ENCODE measurements around the gene PPP2R1A.
"Not testable (repeated sequence)": the region's sequence is repeated elsewhere in the genome, so short reads cannot be mapped to it uniquely, and the experiment has no call there.

The PPP2R1A gene

DNA sequence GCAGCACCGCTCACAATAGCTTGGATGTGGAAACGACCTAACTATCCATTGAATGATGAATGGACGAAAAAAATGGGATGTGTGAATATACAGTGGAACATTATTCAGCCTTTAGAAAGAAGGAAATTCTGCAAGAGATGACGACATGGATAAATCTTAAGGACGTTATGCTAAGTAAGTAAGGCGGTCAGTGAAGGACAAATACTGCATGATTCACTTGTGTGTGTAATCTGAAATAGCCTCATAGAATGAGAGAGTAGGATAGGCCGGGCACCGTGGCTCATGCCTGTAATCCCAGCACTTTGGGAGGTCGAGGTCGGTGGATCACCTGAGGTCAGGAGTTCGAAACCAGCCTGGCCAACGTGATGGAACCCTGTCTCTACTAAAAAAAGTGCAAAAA is 54.2 kb downstream of the PPP2R1A start:
- DNase-seq (ENCODE audit: low spot score) = no peak

DNA sequence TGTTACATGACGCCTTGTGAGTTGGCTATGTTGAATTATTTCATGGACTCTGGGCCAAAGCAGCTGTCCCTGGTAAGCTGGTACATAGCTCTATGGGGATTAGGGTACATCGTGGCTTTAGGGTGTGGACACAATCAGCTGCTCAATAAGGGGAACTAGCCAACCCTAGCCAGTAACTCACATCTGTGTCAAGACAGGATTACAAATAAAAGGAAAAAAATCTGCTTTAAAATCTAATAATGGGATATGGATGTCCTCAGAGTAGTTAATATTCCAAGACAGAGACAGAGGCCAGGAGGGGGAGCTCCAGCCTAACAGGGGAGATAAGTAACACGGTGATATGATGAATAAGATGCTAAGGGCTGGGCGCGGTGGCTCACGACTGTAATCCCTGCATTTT is 58.4 kb downstream of the PPP2R1A start:
- peak; percentile 48 for DNase-seq (ENCODE audit: low spot score)

- no peak for DNase-seq (ENCODE audit: low spot score)
Observed at GRCh38 chr19:52258426-52258825, 68.6 kb downstream of the PPP2R1A start.

DNA sequence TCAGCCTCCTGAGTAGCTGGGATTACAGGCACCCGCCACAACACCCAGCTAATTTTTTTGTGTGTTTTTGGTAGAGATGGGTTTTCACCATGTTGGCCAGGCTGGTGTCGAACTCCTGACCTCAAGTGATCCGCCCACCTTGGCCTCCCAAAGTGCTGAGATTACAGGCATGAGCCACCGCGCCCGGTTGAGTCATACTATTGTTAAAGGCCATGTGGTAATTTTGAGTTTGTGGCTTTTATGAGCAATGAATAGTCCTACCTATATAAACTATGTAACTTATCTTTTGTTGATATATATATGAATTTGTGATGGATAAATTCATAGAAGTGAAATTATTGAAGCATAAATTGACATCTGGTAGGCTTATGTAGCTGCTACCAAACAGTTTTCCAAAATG is 75.7 kb downstream of the PPP2R1A start:
- not testable (repeated sequence) for DNase-seq (ENCODE audit: low spot score)

DNA sequence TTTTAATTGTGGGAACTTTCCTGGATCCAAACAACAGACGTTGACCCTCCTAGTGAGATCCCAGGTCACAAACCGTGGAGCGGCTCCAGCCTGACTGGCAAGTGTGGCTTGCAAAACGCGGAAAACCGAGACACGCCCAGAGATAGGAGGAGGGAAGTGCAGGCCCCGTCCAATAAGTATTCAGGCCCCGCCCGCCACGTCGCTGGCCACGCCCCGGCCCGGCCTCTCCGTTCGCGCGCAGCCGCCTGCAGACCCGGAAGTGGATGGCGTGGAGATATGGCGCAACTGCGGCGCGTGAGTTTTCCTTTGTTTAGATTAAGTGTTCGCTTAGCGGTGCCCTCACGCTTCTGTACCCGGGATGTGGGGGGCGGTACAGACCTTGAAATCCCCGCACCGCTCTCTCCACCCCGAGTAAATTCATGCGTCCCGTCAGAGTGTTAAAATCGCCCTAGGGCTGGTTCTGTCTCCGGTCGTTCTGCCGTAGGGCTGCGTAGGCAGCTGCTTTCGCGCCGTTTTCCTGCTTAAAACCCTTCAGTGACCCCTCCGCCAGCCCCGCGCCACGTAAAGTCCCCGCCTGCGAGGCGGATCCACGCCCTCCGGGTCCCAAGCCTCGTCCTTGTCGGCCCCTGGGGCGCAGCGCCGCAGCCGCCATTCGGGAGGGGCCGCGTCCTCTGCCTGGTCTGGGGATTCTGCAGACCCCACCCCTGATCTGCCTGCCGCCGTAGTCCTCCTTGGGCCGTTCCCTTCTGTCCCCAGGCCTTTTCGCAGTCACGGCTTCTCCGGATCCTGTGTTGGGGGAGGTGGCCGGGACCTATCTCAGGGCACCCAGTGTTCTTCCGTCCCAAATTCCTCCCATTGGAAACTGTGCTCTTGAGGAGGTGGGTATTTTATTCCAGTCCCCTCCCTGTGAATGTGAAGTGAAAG is 79.7 kb downstream of the PPP2R1A start, which contains the start of gene ZNF766:
Gene ZNF766 (plus strand): TSS at position 250 of the 924 bp plus-strand sequence. CDS start 27 bp downstream, at position 277.
- DNase-seq (ENCODE audit: low spot score) = peak; percentile 94

DNA sequence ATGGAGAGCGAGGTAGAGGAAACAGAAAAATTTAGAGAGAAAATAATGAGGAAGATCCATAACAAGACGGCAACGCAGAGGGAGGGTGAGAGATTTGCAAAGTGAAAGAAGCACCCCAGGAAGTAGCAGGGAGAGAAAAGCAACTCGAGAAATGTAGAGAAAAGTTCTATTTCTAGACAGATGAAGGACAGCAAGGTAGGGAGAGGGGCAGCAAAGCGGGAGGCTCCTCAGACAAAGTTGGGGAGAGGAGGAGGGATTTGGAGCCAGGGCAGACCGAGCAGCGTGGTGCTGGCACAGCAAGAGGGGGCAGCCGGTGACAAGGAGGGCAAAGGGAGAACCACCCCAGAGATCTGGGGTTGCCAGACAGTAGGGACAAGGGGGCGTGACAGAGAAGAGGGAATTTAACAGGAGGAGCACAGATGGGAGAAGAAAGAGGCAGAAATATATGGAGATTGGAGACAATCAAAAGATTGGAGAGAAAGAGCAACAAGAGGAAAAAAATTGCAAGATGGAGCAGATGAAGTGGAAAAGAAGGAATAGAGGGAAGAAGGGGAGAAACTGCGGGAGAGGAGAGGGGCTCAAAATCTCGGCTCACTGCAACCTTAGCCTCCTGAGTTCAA is 80.5 kb downstream of the PPP2R1A start:
- peak; percentile 4 for DNase-seq (ENCODE audit: low spot score)

DNA sequence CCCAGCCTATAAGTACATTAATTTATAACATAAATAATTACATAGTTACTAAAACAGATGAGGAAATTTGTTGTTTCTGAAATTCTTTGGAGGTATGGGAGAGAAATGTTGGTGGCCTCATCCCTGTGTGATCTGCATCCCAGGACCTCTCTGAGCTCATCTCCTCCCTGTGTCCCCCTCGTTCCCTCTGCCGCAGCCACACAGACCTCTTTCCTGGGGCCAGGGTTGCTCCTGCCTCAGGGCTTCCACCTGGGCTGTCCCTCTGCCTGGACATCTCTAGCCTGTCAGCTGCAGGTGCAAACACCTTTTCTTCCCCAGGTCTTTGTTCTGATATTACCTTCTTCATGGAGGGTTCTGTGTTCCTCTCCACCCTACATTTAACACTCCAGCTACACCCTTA is 83.4 kb downstream of the PPP2R1A start:
- DNase-seq (ENCODE audit: low spot score) = no peak

DNA sequence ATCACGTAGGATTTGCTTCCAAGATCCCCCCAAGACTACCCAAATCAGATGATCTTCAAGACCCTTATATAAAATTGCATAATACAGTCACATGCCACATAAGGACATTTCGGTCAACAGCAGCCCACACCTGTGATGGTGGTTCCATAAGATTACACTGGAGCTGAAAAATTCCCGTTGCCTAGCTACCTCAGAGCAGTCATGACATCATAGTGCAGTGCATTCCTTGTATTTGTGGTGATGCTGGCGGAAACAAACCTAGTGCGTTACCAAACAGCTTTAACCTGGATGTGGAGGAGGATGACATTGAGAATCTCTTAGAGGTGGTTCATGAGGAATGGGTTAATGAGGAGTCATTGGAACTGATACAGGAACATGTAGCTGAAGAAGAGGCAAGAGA is 84.3 kb downstream of the PPP2R1A start:
- no peak for DNase-seq (ENCODE audit: low spot score)

DNA sequence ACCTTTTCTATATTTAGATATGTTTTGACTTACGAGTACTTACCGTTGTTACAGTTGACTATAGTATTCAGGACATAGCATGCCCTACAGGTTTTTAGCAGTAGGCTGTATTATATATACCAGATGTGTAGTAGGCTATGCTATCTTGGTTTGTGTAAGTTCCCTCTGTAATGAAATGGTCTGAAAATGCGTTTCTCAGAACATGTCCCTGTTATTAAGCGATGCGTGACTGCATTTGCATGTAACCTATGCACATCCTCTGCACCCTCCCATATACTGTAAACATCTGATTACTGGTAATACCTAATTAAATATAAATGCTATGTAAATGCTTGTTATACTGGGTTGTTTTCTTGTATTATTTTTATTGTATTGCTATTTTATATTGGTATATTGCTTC is 86.1 kb downstream of the PPP2R1A start:
- DNase-seq (ENCODE audit: low spot score) = no peak

DNA sequence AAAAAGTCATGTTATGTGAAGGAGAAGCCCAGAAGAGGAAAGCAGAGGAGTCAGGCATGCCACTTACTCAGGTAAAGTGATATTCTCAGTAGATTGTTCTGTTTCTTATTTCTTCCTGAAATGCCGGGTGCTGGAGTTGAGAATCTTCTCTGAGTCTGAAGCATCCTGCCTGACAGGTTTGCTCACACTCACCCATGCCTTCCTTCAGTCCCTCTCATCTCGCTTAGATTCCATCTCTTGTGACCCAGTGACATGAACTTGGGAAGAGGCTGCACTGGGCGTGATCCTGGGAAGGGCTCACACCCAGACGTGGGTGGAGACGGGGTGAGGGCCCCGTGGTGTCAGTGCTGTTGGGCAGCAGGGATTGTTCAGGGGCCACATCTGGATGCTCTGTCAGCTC is 87.6 kb downstream of the PPP2R1A start:
- no peak for DNase-seq (ENCODE audit: low spot score)
